Measurements from ENCODE around the gene CSTF2T.

GRCh38 chr10:51718804-51719291 lies 19.5 kb upstream of the CSTF2T start:
- TF ChIP-seq CTCF (IDR thresholded peaks at IDR 0.05) (no peak), POLR2AphosphoS5 (IDR thresholded peaks at IDR 0.05) (no peak), POLR2A (IDR thresholded peaks at IDR 0.05) (no peak)

All from sigmoid colon (tissue), 4 donors.